HEK293T (cell line): Measurements from ENCODE around the gene PAX7.

ENCODE experiments used
- BHLHE40 ChIP-seq: fragments of 450-650 bp; IDR thresholded peaks from 2 replicates; pipeline ENCODE4 v1.6.1; 2016; ENCODE audit warnings: mild to moderate bottlenecking, moderate library complexity, borderline replicate concordance
- FOXK2 ChIP-seq: fragments of 450-650 bp; IDR thresholded peaks from 2 replicates; pipeline ENCODE4 v1.6.1; 2016; ENCODE audit warnings: mild to moderate bottlenecking
- FOXM1 ChIP-seq: fragments of 450-650 bp; IDR thresholded peaks from 2 replicates; pipeline ENCODE4 v1.6.1; 2017; ENCODE audit warnings: mild to moderate bottlenecking, borderline replicate concordance

GRCh38 chr1:18606443-18607288, 24.0 kb upstream of the PAX7 start:
- TF ChIP-seq BHLHE40: no peak
- TF ChIP-seq FOXK2: no peak
- no peak for TF ChIP-seq FOXM1
